ENCODE results near the gene ARHGAP26. TPM values are rescaled to one million over a fixed set of nuclear protein-coding genes. Genes with fewer than 3 reads are reported as not detected.
A peak's percentile ranks its signal among the peaks of the same experiment; 100 is the strongest.

The ARHGAP26 gene
- total RNA-seq, 1 donor from 2014 or later = 17.1 TPM

DNA sequence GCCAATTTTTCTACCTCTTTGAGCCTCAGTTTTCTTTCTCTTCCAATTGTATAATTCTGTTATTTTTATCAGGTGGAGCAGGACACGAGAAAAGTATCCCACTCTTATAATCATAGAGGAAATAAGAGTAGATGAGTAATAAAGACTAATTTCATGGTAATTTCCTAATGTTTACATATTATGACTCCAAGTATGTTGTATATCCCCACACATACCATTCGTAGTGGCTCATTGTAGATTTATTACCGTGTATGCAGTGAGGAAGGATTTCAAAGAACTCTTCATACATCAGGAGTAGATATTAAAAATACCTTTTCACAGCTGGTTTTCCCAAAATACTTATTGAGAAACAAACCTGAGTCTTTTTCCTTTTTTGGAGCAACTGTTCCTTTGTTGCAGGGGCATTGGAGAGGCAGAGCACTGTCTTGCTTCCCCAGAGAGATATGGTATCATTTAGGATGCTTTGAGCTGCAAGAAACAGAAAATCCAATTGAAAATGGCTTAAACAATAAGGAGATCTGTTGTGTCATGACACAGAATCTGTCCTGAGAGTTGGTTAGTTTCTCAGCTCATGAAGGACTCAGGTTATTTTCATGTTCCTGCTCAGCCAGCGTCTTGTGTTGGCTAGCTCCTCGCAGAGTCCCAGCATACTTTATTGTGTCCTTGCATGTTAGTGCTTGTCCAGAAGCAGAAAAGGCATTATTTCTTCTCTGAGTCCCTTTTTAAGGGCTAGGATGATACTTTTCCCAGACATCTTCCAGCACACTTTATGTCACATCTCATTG, 291.2 kb downstream of the ARHGAP26 start:
- no peak for FAIRE-seq
- H3K4me3 ChIP-seq (ENCODE audit: low read depth, low read length) = no peak overlapping the region
- TF ChIP-seq, protein P1, sequence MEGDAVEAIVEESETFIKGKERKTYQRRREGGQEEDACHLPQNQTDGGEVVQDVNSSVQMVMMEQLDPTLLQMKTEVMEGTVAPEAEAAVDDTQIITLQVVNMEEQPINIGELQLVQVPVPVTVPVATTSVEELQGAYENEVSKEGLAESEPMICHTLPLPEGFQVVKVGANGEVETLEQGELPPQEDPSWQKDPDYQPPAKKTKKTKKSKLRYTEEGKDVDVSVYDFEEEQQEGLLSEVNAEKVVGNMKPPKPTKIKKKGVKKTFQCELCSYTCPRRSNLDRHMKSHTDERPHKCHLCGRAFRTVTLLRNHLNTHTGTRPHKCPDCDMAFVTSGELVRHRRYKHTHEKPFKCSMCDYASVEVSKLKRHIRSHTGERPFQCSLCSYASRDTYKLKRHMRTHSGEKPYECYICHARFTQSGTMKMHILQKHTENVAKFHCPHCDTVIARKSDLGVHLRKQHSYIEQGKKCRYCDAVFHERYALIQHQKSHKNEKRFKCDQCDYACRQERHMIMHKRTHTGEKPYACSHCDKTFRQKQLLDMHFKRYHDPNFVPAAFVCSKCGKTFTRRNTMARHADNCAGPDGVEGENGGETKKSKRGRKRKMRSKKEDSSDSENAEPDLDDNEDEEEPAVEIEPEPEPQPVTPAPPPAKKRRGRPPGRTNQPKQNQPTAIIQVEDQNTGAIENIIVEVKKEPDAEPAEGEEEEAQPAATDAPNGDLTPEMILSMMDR (IDR thresholded peaks at IDR 0.05; ENCODE audit: insufficient read depth, low read length, severe bottlenecking) = no peak
- peaks cover 1% of the 10 kb centered on the region for H3K36me3 ChIP-seq (ENCODE audit: control insufficient read depth, insufficient read depth, low read length)
- peak; percentile 97 for DNase-seq (ENCODE audit: low read depth)
- H3K27me3 ChIP-seq (ENCODE audit: control insufficient read depth, insufficient read depth, low read length) = no peaks in the 10 kb centered on the region

DNA sequence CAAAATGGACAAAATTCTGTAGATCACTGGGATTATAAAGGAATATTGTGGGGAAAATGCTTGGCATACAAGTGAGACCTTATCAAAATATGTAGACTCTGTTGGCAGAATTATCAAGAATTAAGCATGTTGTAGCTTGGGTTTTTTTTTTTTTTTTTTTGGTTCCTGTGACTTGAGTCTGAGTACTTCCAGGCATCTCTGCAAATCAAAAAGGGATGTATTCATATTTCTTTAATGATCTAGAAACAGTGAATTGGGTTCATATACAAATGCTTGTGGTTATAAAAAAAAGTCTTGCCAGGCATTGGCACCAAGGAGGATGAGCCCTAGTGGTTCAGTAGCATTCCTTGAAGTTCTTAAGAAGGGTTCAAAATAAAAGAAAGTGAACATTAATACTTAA, 292.2 kb downstream of the ARHGAP26 start:
- no peak for FAIRE-seq
- no peak overlapping the region for H3K4me3 ChIP-seq (ENCODE audit: low read depth, low read length)
- TF ChIP-seq, protein P1 (IDR thresholded peaks at IDR 0.05; ENCODE audit: insufficient read depth, low read length, severe bottlenecking) = no peak
- no peak for DNase-seq (ENCODE audit: low read depth)
- H3K36me3 ChIP-seq (ENCODE audit: control insufficient read depth, insufficient read depth, low read length) = peaks cover 1% of the 10 kb centered on the region
- H3K27me3 ChIP-seq (ENCODE audit: control insufficient read depth, insufficient read depth, low read length) = no peaks in the 10 kb centered on the region

DNA sequence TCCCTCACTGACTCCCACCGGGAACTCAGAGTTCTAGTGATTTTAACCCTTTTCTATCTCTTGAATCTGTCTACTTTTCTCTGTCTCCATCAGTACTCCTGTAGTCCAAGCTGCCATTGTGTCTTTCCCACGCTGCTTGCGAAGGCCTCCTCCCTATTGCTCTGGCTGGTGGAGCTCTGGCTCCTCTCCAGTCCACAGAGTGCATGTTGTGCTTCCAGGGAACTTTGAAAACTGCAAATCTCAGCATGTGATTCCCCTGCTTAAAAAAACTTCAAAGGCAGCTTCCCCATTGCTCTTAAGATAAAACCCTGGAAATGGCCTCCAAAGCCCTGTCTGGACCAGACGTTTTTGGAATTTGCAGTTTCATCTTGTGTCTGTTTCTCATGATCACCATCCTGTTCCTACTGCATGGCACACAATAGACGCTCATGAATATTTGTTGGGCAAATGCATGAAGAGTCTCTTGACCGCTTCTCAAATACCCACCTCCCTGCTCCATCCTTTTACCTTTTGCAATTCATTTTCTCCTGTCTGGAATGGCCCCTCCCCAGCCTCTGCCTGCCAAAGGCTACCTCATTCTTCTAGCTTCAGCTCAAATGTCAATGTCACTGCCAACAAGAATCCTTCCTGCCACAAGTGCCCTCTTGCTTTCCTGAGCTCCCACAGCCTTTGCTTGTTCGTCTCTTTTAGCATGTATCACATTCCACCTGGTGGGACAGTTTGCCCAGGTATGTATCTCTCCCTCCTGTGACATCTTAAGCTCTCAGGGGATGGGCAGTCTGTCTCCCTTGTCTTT, 293.2 kb downstream of the ARHGAP26 start:
- TF ChIP-seq, protein P1 (IDR thresholded peaks at IDR 0.05; ENCODE audit: insufficient read depth, low read length, severe bottlenecking) = no peak
- H3K36me3 ChIP-seq (ENCODE audit: control insufficient read depth, insufficient read depth, low read length) = no peaks in the 10 kb centered on the region
- no peaks in the 10 kb centered on the region for H3K27me3 ChIP-seq (ENCODE audit: control insufficient read depth, insufficient read depth, low read length)
- H3K4me3 ChIP-seq (ENCODE audit: low read depth, low read length) = no peak overlapping the region
- DNase-seq (ENCODE audit: low read depth) (no peak), FAIRE-seq (no peak)

DNA sequence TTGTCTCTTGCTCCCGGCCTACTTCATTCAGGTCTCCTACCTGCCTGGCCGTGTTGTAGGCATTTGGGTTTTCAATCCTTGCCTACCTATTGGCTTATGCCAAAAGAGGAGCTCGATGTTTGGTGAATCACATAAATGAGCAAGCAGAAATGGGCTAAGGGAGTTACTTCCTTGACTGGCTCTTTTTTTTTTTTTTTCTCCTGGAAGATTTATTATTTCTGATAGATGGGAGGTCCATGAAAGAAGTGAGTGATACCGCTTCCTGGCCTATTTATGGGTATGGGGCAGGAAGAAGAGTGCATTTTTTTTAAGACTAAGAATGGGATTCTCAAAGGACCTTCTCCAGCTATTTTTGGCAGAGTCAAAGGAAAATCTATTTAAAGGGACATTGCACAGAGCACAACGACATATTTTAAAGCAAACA, 294.1 kb downstream of the ARHGAP26 start:
- no peak overlapping the region for H3K4me3 ChIP-seq (ENCODE audit: low read depth, low read length)
- H3K36me3 ChIP-seq (ENCODE audit: control insufficient read depth, insufficient read depth, low read length) = no peaks in the 10 kb centered on the region
- no peaks in the 10 kb centered on the region for H3K27me3 ChIP-seq (ENCODE audit: control insufficient read depth, insufficient read depth, low read length)
- peak; percentile 90 for DNase-seq (ENCODE audit: low read depth)
- TF ChIP-seq, protein P1 (IDR thresholded peaks at IDR 0.05; ENCODE audit: insufficient read depth, low read length, severe bottlenecking) = no peak
- FAIRE-seq = no peak

DNA sequence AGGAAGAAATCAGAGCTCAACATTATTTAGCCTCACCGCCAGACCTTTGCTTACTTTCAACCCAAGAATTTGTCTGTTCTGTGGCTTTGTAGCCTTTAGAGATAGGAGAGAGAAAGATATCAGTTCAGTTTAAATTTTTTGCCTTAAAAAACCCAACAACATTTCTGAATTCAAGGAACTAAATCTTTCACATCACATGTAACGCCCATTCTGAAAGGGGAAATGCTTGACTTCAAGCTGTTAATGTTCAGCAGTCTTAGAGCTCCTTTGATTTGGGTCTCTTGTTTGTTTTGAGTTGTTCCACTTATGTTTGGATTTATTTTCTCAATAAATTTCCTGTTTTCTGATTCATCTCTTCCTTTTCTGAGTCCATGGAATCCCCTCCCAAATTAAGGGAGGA, 294.5 kb downstream of the ARHGAP26 start:
- FAIRE-seq = no peak
- no peaks in the 10 kb centered on the region for H3K36me3 ChIP-seq (ENCODE audit: control insufficient read depth, insufficient read depth, low read length)
- H3K4me3 ChIP-seq (ENCODE audit: low read depth, low read length) = no peak overlapping the region
- no peaks in the 10 kb centered on the region for H3K27me3 ChIP-seq (ENCODE audit: control insufficient read depth, insufficient read depth, low read length)
- TF ChIP-seq, protein P1 (IDR thresholded peaks at IDR 0.05; ENCODE audit: insufficient read depth, low read length, severe bottlenecking) = no peak
- DNase-seq (ENCODE audit: low read depth) = no peak

All from bronchial epithelial cell (primary cell).